GM19193 (cell line): ENCODE results near the gene RUVBL2.
A peak's percentile ranks its signal among the peaks of the same experiment; 100 is the strongest.

Experiments
- POLR2A ChIP-seq: IDR thresholded peaks from 4 replicates; pipeline ENCODE4 v1.6.1; 2011; ENCODE audit not compliant: insufficient read depth, insufficient read length; ENCODE audit errors: extremely low read depth

RUVBL2 gene

GRCh38 chr19:48961051-48961649 is 32.5 kb upstream of the RUVBL2 start:
- TF ChIP-seq POLR2A, result no peak

DNA sequence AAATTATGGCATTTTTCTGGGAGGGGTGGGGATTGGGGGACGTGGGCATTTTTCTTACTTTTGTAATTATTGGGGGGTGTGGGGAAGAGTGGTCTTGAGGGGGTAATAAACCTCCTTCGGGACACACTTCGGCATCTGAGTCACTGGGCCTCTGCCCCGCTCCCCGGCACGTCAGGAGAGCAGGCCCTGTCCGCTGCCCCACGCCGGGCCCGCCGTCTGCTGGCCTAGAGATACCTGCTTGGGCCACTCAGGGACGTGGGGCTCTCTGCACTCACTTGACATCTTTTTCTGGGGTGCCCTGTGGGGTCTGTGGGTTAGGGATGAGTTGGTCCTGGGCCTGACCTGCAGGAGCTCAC is 32.0 kb upstream of the RUVBL2 start:
- no peak for TF ChIP-seq POLR2A

GRCh38 chr19:48962029-48962848 is 31.4 kb upstream of the RUVBL2 start:
- TF ChIP-seq POLR2A, result peak; percentile 82

GRCh38 chr19:48962849-48963165 is 30.9 kb upstream of the RUVBL2 start:
- no peak for TF ChIP-seq POLR2A

DNA sequence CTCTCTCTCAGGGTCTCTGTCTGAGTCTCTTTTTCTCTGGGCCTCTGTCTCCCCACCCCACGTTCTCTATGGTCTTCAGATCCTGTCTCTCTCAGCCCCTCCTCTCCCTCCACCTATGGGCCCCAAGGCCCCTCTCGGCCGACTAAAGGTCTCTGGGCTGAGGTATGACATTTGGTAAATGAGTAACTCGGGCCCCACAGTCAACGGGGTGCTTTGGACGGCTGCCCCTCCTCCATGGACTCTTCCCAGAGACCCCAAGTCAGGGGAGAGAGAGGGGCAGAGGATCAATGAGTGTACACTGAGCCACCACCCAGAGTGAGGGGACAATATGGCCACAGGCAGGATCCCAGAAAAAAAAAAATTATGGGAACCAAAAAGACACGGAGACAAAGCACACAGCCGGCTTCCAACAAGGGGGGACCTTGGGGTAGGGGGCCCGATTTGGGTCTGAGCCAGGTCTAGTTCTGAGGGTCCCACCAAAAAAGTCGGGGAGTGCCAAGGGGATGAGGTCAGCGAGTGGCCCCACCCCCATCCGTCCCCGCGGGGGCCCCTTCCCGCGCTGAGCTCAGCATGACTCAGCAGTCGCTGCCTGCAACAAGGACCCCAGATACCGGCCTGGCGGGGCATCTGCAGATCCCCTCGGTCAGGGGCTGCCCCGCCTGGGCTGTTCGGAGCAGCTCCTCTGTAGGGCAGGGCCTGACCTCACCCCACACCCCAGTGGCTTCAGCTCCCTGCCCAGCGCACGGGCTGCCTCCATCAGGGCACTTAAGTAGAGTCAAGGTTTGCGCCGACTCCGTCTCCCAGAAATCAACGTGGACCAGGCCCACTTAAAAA is 30.1 kb upstream of the RUVBL2 start:
- TF ChIP-seq POLR2A, result peak; percentile 59

DNA sequence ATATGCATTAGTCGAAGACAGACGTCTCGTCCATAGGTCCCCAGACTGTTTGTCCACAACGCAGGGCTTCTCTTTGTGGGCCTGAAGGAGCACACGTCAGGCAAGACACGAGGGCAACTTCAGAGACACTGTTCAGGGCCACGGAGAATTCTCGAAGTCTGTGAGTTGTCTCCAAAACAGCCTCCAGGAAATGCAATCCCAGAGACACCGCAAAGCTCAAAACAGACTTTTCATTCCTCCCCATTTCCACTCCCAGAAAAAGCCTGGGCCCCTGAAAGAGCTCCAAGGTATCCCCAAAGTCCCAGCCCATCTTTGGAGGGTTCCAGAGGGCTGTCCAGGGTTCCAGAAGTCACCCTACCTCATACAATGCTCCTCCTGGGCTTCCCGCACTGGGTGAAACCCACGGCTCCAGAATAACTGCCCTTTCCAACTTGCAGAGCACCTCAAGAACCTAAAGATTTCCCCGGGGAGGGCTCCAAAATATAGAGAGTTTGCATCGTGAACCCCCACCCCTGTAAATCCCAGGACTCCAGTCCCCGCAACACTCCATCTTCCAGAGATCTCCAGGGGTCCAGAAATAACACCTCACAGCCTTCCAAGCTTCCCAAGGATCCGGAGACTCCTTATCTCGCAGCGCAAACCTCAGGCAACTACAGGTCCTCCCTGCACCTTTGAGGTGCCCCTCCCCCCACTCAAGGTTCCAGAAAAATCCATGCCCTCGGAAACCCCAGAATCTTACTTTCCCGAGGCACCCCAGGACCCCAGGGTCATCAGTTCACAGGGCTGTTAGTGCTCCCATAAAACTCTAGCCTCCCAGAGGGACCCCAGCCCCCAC is 29.3 kb upstream of the RUVBL2 start:
- no peak for TF ChIP-seq POLR2A

GRCh38 chr19:48965040-48965805 is 28.5 kb upstream of the RUVBL2 start, which contains the start of gene FTL:
Gene FTL (plus strand): TSS chr19:48965309. CDS start chr19:48965508, 199 bp downstream.
- TF ChIP-seq POLR2A, result peak; percentile 100

GRCh38 chr19:48965806-48966540 is 27.7 kb upstream of the RUVBL2 start:
- TF ChIP-seq POLR2A, result no peak

DNA sequence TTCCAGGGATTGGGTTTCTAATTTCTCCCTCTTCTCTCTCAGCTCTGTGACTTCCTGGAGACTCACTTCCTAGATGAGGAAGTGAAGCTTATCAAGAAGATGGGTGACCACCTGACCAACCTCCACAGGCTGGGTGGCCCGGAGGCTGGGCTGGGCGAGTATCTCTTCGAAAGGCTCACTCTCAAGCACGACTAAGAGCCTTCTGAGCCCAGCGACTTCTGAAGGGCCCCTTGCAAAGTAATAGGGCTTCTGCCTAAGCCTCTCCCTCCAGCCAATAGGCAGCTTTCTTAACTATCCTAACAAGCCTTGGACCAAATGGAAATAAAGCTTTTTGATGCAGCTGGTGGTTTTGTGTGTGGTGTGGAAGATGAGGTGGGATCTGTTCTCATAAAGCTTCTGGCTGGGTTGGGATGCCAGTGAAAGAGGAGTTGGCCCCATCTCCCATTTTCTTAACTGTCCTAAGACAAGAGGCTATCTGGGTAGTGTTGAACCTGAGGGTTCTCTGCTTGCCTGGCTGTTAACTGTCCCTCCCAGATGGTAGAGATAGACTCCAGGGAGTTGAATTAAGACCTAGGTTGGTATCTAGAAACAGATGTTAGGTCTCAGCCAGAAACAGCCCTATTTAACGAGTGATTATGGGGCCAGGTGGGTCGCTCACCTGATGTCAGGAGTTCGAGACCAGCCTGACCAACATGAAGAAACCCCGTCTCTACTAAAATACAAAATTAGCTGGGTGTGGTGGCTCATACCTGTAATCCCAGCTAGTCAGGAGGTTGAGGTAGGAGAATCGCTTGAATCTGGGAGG is 26.9 kb upstream of the RUVBL2 start:
- peak; percentile 15 for TF ChIP-seq POLR2A

DNA sequence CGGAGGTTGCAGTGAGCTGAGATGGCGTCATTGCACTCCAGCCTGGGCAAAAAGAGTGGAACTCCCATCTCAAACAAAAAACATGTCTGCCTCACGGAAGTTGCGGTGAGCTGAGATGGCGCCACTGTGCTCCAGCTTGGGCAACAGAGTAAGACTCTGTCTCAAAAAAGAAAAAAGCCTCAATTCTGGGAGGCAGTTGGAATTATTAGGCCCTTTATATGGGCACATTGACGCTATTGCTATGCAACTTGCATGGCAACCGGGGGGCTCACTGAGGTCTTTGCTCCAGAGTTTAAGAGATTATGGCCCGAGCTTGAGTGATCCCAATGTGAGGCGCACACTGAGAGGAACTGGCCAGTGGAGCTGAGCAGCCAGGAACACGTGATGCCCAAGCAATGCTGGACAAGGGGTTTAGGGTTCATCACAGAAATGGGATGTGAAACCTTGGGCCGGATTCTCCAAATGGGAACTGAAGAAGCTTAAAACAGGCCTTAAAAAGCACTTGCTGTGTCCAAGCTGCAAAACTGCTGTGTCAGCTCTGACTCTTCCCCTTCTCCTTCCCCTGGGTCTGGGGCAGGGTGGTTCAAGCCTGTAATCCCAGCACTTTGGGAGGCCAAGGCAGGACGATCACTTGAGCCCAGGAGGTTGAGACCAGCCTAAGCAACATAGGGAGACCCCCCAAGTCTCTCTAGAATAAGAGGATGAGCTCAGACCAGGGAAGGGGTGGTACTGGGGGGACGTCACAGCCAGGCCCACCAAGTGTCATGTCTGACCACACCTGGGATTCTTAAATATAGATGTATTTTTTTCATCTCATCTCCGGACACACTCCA is 26.1 kb upstream of the RUVBL2 start:
- TF ChIP-seq POLR2A, result peak; percentile 57

- TF ChIP-seq POLR2A, result no peak
Measured at GRCh38 chr19:48968179-48968661, 25.5 kb upstream of the RUVBL2 start.

GRCh38 chr19:48968813-48969218 is 24.9 kb upstream of the RUVBL2 start:
- no peak for TF ChIP-seq POLR2A
